Measurements from ENCODE around the gene TAGLN3. TPM values are rescaled to one million over a fixed set of nuclear protein-coding genes. Genes with fewer than 3 reads are reported as not detected.

The TAGLN3 gene
- total and polyA plus RNA-seq, 2 donors from 2014 or later: 0.79 to 5.7 TPM

DNA sequence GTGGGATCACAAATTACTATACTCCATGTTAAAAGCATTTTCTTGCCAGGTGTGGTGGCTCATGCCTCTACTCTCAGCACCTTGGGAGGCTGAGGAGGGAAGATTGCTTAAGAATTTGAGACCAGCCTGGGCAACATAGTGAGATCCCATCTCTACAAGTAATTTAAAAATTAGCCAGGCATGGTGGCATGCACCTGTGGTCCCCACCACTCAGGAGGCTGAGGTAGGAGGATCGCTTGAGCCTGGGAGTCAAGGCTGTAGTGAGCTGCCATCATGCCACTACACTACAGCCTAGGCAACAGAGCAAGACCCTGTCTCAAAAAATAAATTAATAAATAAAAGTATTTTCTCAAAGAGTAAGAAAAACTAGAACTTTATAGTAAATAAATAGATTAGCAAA is 42.8 kb upstream of the TAGLN3 start:
- H3K27me3 ChIP-seq (ENCODE audit: control insufficient read depth, insufficient read depth, low read length): no peaks in the 10 kb centered on the region
- TF ChIP-seq, protein P1, sequence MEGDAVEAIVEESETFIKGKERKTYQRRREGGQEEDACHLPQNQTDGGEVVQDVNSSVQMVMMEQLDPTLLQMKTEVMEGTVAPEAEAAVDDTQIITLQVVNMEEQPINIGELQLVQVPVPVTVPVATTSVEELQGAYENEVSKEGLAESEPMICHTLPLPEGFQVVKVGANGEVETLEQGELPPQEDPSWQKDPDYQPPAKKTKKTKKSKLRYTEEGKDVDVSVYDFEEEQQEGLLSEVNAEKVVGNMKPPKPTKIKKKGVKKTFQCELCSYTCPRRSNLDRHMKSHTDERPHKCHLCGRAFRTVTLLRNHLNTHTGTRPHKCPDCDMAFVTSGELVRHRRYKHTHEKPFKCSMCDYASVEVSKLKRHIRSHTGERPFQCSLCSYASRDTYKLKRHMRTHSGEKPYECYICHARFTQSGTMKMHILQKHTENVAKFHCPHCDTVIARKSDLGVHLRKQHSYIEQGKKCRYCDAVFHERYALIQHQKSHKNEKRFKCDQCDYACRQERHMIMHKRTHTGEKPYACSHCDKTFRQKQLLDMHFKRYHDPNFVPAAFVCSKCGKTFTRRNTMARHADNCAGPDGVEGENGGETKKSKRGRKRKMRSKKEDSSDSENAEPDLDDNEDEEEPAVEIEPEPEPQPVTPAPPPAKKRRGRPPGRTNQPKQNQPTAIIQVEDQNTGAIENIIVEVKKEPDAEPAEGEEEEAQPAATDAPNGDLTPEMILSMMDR (IDR thresholded peaks at IDR 0.05; ENCODE audit: borderline replicate concordance, extremely low read depth, insufficient read depth): no peak
- intact Hi-C loops (cut with DNase I): no loop called here
- H3K27ac ChIP-seq (ENCODE audit: low read depth in 2 of 2, low read length in 2 of 2): no peak overlapping the region
- DNase-seq (no peak), FAIRE-seq (no peak)
- no peak overlapping the region for H3K4me3 ChIP-seq (ENCODE audit: low read length in 3 of 3)
- no peak overlapping the region for H3K9ac ChIP-seq (ENCODE audit: low read length in 3 of 3)
- H3K36me3 ChIP-seq (ENCODE audit: control insufficient read depth in 2 of 3, insufficient read depth in 3 of 3, low read length in 3 of 3): peaks cover 0 to 33% (median 18%) of the 10 kb centered on the region in 3 donors
- no peaks in the 10 kb centered on the region for H3K4me1 ChIP-seq (ENCODE audit: control insufficient read depth in 2 of 3, insufficient read depth in 2 of 3, low read depth in 1 of 3, low read length in 3 of 3)
- H3K9me3 ChIP-seq (ENCODE audit: control insufficient read depth in 2 of 3, insufficient read depth in 1 of 3, low read length in 3 of 3): no peaks in the 10 kb centered on the region

DNA sequence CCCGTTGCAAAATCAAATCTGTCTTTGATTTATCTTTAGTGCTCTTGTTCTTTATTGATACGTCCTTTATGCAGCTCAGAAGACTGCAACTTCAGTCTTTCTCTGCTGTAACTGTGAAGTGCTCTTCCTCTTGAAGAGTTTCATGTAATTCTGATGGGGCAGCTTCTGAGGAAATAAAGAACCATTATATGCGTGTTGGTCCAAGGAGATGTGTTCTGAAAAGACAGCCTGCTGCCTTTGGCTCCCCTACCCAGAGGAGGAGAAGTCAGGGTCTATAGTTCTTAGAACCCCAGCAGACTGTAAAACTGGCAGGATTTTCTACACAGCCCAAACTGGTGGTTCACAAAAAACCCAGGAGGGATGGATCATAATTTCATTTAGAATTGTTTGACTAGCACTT is 42.3 kb upstream of the TAGLN3 start:
- FAIRE-seq: no peak
- no peak overlapping the region for H3K27ac ChIP-seq (ENCODE audit: low read depth in 2 of 2, low read length in 2 of 2)
- H3K9ac ChIP-seq (ENCODE audit: low read length in 3 of 3): no peak overlapping the region

DNA sequence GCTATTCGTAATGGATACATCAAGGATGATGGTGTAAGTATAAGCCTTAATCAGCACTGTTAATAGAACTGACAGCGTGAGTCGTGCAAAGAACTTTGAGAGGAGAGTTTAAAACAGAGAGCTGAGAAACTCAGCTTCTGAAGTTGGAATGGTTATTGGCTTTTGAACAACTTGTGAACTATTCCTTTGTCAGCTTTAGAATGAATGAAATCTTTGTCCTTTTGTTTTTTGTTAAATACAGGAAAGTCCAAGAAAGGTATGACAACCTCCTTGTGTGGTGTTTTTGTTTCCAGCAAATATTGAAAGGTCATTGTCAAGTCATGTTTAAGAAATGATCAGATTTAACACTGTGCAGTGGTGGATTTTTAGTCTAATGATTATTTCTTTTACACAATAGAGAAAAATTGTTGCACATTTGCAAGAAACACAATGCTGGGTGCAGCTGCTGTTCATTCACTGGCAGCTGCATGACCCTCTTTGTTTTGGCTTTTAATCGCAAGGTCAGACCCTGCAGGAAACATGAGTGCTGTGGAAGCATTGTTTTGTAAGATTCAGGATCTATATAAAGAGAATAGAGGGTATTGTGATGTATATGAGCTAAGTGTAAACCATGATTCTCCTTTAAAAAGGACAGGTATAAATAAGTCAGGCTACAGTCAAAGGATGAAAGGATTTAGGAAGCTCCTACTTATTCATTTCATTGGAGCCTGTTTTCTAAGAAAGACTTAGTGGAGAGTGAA is 41.6 kb upstream of the TAGLN3 start:
- no peak overlapping the region for H3K4me3 ChIP-seq (ENCODE audit: low read length in 3 of 3)
- H3K36me3 ChIP-seq (ENCODE audit: control insufficient read depth in 2 of 3, insufficient read depth in 3 of 3, low read length in 3 of 3): peaks cover 0 to 33% (median 20%) of the 10 kb centered on the region in 3 donors
- no peaks in the 10 kb centered on the region for H3K9me3 ChIP-seq (ENCODE audit: control insufficient read depth in 2 of 3, insufficient read depth in 1 of 3, low read length in 3 of 3)
- intact Hi-C loops (cut with DNase I): no loop called here
- FAIRE-seq (no peak), DNase-seq (peak in 1 of 5 donors; percentile 10)
- no peaks in the 10 kb centered on the region for H3K27me3 ChIP-seq (ENCODE audit: control insufficient read depth, insufficient read depth, low read length)
- H3K27ac ChIP-seq (ENCODE audit: low read depth in 2 of 2, low read length in 2 of 2): no peak overlapping the region
- no peak overlapping the region for H3K9ac ChIP-seq (ENCODE audit: low read length in 3 of 3)
- TF ChIP-seq, protein P1 (IDR thresholded peaks at IDR 0.05; ENCODE audit: borderline replicate concordance, extremely low read depth, insufficient read depth): no peak
- no peaks in the 10 kb centered on the region for H3K4me1 ChIP-seq (ENCODE audit: control insufficient read depth in 2 of 3, insufficient read depth in 2 of 3, low read depth in 1 of 3, low read length in 3 of 3)

More for the DNA sequence above, 42.3 kb upstream of the TAGLN3 start:
- Histone ChIP-seq H3K4me3 (ENCODE audit: low read length in 3 of 3) (no peak overlapping the region), H3K36me3 (ENCODE audit: control insufficient read depth in 2 of 3, insufficient read depth in 3 of 3, low read length in 3 of 3) (peaks cover 0 to 33% (median 18%) of the 10 kb centered on the region in 3 donors), H3K27me3 (ENCODE audit: control insufficient read depth, insufficient read depth, low read length) (no peaks in the 10 kb centered on the region), H3K9me3 (ENCODE audit: control insufficient read depth in 2 of 3, insufficient read depth in 1 of 3, low read length in 3 of 3) (no peaks in the 10 kb centered on the region), H3K4me1 (ENCODE audit: control insufficient read depth in 2 of 3, insufficient read depth in 2 of 3, low read depth in 1 of 3, low read length in 3 of 3) (no peaks in the 10 kb centered on the region)
- no peak for DNase-seq
- intact Hi-C loops (cut with DNase I): no loop called here
- TF ChIP-seq, protein P1 (IDR thresholded peaks at IDR 0.05; ENCODE audit: borderline replicate concordance, extremely low read depth, insufficient read depth): no peak
